OCI-LY1 (cell line): ENCODE results near the gene COL6A2.

Experiments
- EZH2 ChIP-seq: fragments of 200-600 bp; sonication (generic), shearing (Covaris generic); IDR thresholded peaks from 2 replicates; pipeline ENCODE4 v1.8.0; 2017; ENCODE audit warnings: borderline replicate concordance, mixed run types, mild to moderate bottlenecking, antibody characterized with exemption, low read length, moderate library complexity, mixed read lengths
- TF ChIP-seq, protein P1 (sequence below): fragments of 200-600 bp; sonication (generic), shearing (Covaris generic); IDR thresholded peaks from 2 replicates; pipeline ENCODE4 v1.5.1; 2017; ENCODE audit warnings: mild to moderate bottlenecking, antibody characterized with exemption, low read length, moderate library complexity, mixed read lengths

DNA sequence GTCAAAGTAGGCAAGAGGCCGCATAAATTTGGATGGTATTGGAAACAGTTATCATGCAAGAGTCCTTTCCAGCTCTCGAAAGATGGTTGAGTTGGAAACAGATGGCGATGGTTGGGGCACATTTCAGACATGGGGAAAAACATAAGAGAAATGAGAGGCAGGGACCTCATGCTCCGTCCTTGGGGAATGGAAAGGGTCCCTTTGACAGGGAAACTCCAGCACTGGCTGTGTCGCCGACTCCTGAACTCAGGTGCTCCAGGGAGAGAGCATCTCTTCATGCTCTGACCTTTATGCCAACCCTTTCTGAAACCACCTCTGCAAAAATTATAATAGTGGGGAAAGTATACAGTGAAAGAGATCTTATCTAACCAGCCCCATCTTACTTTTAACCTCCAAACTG lies 36.8 kb upstream of the COL6A2 start:
- TF ChIP-seq EZH2, result no peak
- TF ChIP-seq, protein P1, sequence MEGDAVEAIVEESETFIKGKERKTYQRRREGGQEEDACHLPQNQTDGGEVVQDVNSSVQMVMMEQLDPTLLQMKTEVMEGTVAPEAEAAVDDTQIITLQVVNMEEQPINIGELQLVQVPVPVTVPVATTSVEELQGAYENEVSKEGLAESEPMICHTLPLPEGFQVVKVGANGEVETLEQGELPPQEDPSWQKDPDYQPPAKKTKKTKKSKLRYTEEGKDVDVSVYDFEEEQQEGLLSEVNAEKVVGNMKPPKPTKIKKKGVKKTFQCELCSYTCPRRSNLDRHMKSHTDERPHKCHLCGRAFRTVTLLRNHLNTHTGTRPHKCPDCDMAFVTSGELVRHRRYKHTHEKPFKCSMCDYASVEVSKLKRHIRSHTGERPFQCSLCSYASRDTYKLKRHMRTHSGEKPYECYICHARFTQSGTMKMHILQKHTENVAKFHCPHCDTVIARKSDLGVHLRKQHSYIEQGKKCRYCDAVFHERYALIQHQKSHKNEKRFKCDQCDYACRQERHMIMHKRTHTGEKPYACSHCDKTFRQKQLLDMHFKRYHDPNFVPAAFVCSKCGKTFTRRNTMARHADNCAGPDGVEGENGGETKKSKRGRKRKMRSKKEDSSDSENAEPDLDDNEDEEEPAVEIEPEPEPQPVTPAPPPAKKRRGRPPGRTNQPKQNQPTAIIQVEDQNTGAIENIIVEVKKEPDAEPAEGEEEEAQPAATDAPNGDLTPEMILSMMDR, result no peak
